DND-41 (cell line): ENCODE data around the gene NDUFAB1.

Experiments used
- CTCF ChIP-seq: IDR thresholded peaks from 2 replicates; pipeline ENCODE4 v1.5.1; 2012; ENCODE audit warnings: borderline replicate concordance, low read length, moderate library complexity, mild to moderate bottlenecking; ENCODE audit not compliant: poor library complexity, severe bottlenecking; ENCODE audit errors: extremely low read depth
- EZH2 ChIP-seq: IDR thresholded peaks from 3 replicates; pipeline ENCODE4 v1.6.1; 2012; ENCODE audit warnings: borderline replicate concordance, low read depth, mild to moderate bottlenecking, moderate library complexity, low read length, inconsistent platforms; ENCODE audit not compliant: severe bottlenecking

- TF ChIP-seq CTCF, result no peak
- TF ChIP-seq EZH2, result no peak
Observed at GRCh38 chr16:23611936-23612335, 15.8 kb upstream of the NDUFAB1 start.
